LHCN-M2 (cell line): ENCODE results near the gene SIDT2. TPM values are rescaled to one million over a fixed set of nuclear protein-coding genes. Genes with fewer than 3 reads are reported as not detected.
"Not testable (repeated sequence)": the region's sequence is repeated elsewhere in the genome, so short reads cannot be mapped to it uniquely, and the experiment has no call there.

Source experiments
- DNase-seq: peaks from one replicate; pipeline ENCODE4 v3.0.0-alpha.2; 2012; ENCODE audit warnings: low read depth
- total RNA-seq: library from RNA; depleted of rRNA; stranded (reverse); fragments of >200 nt; gene quantifications from 2 replicates; pipeline ENCODE4 v1.2.3, GENCODE V29; 2014

The SIDT2 gene
- total RNA-seq, 1 experiment from 2014 or later = 18.7 TPM

DNA sequence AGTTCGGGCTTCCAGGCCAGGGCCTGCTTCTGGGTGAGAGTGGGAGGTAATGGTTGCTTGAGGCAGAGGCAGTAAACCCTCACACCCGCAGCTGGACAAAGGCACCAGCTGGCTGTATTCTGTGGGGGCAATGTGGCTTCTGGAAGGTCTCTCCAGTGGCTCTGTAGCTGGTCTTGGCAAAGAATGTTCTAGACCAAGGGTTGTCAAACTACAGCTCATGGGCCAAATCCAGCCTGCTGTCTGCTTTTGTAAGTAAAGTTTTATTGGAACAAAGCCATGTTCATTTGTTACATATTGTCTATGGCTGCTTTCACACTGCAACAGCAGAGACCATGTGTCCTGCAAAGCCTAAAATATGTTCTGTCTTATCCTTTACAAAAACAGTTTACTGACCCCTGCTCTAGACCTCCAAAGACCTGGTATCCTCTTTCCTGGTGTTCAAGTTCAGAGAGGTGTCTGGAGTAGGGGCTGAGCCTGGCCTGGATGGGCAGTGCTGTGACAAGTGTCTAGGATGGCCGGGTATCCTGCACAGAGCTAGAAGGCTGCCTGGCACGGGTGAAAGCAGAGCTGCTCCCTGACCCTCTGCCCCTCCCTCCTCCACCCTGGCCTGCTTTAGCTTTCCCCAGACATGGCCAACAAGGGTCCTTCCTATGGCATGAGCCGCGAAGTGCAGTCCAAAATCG is 24.0 kb downstream of the SIDT2 start:
- DNase-seq = no peak

DNA sequence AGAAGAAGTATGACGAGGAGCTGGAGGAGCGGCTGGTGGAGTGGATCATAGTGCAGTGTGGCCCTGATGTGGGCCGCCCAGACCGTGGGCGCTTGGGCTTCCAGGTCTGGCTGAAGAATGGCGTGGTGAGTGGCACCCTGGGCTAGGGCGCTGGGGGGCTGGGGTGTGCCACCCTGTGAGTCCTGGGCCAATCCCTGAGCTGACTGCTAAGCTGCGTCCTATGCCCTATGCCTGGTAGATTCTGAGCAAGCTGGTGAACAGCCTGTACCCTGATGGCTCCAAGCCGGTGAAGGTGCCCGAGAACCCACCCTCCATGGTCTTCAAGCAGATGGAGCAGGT is 24.5 kb downstream of the SIDT2 start:
- DNase-seq = no peak

DNA sequence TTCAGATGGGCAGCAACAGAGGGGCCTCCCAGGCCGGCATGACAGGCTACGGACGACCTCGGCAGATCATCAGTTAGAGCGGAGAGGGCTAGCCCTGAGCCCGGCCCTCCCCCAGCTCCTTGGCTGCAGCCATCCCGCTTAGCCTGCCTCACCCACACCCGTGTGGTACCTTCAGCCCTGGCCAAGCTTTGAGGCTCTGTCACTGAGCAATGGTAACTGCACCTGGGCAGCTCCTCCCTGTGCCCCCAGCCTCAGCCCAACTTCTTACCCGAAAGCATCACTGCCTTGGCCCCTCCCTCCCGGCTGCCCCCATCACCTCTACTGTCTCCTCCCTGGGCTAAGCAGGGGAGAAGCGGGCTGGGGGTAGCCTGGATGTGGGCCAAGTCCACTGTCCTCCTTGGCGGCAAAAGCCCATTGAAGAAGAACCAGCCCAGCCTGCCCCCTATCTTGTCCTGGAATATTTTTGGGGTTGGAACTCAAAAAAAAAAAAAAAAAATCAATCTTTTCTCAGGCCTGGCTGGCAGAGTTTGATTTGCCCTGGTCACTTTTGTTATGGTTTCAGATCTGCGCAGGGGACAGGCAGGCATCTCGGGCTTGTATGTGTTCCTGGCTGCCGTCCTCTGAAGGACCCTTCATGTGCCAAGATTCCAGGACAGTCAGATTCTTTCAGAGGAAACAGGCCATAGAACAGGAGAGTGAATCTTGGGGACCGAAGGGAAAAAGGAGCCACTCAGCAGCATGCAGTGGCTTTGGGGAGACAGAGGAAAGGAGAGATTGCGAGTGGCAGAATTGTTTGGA is 25.9 kb downstream of the SIDT2 start:
- DNase-seq = no peak

DNA sequence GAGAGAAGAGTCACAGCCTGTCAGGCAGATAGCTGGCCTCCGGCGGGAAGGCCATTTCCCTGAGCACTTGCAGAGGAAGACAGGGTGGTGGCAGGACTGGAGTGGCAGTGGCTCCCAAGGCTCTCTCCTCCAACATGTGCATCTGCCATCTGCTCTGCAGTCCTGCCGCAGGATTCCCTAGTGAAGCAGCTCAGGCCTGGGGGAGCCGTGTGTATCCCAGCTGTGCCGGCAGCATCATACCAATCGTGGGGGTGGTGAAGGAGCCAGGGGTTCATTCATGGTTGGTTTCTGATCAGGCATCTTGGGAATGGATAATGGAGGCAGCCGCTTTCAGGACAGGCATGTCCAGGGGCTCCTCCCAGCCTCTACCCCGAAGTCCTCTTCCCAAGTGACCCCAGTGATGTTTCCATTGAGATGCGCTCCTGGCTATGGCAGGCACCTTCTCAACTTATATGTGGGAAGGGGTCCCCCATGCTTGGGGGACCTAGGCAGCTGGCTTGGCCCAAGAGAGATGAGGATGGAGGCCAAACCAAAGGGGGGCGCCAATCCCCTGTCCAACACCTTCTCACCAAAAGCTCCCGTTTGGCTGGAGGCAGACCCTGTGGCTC is 26.8 kb downstream of the SIDT2 start:
- no peak for DNase-seq

DNA sequence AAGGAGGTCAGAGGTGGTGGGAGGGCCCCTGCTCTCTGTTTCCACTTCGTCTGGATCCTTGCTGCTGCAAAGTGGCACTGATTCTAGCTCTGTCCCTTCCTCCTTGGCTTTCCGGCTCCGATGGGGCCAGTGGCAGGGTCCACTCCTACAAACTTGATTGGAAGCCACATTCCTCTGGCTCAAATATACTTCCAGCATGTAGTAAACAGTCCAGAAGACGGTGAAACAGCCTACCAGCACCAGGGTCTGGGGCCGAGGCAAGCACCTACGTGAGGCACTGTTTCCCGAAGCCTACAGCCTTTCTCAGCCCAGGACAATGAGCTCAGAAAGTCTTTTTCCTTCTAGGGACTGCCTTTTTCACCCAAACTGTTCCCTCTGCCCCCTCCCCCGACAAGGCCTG is 27.6 kb downstream of the SIDT2 start:
- not testable (repeated sequence) for DNase-seq

DNA sequence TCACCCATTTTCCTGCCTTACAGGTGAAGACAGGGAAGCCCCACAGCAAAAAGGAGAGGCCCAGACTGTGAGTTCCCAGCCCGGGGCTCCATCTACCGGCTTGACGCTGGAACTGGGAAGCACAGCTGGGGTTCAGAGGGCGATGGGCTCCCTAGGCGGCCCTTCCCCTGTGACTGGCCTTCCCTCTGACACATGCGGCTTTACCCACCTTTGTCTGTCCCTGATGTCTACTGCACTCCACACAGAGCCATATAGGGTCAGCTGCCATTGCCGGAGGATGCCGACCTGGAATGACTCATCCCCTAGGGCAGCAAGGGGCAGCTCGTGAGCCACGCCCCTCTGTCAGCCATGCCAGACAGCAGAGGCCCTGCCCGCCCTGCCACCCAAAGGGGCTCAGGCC is 28.3 kb downstream of the SIDT2 start:
- not testable (repeated sequence) for DNase-seq

DNA sequence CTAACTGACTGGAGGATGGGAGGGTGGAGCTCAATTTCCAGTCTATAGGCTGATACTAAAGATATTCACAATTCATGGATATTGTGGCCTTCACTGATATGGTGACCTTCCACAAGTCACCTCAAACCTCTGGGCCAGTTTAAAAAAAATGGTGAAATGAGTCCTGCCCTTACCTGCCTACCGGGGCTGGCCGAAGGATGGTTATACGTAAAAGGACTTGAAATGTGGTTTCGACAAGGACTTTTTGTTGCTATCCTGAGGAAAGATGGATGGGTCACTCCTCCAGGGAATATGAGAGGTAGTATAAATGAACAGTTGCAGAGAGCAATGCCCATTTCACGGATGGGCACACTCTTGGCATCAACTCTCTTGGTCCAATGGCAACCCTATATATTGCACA is 28.9 kb downstream of the SIDT2 start:
- not testable (repeated sequence) for DNase-seq

DNA sequence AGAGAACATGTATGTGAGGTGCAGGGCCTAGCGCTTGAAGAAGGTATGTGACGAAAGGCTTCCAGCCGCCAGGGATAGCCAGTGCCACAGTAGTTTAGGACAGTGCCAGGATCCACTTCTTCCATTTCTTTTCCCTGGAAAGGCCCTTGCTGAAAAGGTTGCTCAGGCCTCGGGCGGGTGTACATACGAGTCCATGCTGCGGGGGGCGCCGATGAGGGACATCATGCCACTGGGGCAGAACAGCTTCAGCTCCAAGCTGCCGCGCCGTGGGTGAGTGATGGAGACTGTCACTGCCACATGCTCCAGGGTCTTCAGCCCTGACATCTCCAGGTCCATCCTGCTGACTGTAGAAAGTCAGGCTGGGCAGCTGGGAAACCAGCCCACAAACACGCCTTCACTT is 30.2 kb downstream of the SIDT2 start:
- DNase-seq = not testable (repeated sequence)

DNA sequence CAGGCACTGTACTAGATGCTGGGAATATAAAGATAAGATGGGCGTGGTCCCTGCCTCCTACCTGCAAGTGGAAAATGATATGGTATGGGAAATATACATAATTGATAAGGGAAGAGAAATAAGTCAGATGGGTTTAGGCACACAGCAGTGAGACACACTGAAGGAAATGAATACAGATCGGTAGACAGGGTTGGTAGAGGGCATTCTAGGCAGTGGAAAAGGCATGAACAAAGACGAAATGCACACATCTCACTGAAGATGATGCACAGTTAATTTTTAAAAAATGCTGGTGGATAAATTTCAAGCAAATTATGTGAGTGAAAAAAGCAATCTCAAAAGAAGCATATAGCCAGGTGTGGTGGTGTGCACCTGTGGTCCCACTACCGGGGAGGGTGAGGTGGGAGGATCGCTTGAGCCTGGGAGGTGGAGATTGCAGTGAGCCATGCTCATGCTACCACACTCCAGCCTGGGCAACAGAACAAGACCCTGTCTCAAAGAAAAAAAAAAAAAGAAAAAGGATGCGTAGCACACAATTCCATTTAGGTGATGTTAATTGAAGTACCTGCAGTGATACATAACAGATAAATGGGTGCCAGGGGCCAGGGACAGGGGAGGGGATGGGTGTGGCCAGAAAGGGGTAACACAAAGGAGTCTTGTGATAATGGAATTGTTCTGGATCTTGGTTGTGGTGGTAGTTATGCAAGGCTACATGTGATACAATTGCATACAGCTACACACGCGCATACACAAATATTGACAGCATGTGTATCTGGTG is 31.0 kb downstream of the SIDT2 start:
- not testable (repeated sequence) for DNase-seq

DNA sequence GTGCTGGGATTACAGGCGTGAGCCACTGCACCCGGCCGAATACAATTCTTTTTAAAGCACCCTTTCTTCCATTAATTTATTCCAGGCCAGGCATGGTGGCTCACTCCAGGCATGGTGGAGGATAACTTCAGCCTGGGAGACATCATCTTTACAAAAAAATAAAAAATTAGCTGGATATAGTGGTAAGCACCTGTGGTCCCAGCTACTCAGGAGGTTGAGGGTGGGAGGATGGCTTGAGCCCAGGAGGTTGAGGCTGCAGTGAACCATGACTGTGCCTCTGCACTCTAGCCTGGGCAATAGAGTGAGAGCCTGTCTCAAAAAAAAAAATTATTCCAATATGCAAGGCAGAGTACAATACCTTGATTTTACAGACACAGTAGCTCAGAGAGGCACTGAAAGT is 32.1 kb downstream of the SIDT2 start:
- DNase-seq = no peak

DNA sequence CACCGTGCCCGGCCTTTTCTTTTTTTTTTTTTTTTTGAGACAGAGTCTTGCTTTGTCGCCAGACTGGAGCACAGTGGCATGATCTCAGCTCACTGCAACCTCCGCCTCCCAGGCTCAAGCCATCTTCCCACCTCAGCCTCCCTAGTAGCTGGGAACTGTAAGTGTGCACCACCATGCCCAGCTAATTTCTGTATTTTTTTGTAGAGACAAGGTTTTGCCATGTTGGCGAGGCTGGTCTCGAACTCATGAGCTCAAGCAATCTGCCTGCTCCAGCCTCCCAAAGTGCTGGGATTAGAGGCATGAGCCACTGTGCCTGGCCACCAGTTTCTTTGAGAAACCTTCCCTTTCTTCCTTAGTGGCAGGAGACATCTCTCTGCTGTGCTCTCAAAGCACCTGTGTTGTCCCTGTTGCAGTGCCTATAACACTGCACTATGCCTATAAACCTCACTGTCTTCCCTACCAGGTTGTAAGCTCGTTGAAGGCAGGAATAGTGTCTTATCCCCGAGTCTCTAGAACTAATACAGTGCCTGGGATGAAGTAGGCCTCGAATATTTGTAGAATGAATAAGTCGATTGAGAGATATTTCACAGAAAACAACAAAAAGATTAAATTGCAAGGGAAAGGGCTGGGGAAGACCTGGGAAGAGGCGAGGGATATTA is 34.3 kb downstream of the SIDT2 start:
- no peak for DNase-seq

DNA sequence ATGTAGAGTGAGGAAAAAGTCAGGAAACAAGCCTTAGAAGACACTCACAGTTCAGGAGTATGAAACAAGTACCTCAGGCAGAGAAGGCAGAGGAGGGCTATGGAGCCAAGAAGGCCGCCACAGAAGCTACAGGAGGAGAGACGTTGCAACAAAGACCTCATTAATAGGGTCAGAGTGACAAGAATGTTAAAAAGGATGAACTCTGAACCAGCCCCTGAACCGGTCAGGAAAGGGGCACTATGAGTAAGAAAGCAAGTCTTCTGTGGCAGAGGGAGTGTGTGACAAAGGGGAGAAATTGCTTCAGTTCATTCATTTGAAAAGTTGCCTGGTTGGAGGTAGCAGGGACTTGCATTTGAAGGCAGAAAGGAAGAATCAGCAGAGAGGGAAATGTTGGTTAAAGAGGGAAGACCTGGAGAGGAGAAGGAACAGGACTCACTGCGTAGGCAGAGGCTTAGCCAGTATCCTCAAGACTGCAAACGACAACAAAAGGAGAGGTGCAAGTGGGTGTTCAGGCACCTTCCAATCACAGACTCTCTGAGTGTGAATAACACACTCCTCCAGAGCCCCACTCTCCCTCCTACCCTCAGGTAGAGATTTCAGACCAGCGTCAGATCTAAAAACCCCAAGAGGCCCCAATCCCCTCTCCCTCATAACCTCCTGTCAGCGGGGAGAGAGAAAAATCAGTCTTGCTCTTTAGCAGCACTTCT is 36.0 kb downstream of the SIDT2 start:
- no peak for DNase-seq

DNA sequence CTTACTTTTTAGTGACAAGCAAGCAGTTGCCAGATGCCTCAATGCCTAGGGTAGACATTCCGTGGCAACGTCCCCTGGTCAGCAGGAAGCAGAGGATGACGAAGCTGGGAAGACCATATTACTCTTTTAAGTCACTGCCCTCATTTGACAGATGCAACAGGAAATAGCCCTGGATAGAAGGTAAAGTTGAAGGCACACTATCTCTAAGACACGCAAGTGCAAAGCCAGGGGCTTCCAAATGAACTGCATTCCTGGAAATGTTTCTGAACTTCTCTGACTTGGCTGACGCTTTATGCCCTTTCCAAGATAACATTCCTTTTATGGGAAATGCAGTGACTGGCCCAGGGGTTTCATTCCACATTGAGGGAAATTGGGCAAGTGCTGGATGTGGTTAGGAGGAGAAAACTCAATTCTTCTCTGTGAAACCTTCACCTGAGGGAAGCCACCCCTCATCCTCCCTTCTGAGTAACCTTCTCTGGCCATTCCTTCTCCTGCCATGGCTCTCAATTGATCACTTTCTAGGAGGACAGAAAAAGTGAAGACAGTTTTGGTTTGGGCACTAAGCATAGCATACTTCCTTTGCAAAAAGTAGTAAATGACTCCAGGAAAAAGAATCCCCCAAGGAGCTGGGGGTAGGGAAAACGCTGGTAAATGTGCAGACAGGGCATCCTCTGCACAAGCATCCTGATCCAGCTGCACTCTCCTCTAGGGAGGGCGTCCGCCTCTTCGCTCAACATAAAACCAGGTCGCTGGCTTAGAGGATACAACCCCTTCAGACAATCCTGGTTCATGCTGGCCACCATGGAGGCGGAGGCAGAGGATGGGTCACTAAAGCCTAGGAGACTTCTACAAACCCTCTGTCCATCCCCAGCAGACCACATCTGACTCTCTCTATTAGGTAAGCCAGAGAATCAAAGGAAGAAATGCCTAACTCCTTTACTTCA is 38.9 kb downstream of the SIDT2 start:
- peak; percentile 53 for DNase-seq

DNA sequence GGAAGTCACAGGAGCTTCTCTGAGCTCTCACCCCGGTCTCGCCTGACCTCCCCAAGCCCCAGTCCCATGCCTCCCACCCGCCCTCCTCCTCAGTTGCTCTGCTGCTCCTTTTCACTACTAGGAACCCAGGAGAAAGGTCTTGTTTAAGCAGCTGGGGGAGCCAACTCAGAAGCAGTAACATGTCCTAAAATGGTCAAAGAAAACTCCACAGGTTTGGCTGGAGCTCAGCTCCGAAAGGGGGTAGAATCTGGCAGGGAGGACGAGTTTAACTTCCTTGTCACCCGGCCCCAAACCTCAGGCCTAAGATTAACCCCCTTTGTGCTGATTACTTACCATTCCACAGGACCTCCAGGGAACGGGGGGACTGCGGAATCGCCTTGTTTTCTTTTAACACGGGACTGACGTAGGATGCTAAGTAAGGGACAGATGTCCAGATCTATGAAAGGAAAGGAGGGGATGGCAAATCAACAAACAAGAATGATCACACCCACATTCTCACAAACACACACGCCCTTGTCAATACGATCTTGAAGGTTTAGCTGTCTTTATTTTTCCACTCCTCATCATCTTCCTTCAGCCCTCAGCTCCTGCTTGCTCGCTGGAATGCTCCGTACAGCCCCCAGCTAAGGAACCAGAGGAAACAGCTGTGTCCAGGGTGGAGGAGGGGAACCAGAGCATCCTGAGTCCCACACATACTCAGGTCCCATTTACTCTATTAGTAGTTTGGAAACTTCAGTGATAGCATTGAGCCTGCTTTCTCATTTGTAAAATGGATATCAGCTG is 39.8 kb downstream of the SIDT2 start:
- peak; percentile 51 for DNase-seq

DNA sequence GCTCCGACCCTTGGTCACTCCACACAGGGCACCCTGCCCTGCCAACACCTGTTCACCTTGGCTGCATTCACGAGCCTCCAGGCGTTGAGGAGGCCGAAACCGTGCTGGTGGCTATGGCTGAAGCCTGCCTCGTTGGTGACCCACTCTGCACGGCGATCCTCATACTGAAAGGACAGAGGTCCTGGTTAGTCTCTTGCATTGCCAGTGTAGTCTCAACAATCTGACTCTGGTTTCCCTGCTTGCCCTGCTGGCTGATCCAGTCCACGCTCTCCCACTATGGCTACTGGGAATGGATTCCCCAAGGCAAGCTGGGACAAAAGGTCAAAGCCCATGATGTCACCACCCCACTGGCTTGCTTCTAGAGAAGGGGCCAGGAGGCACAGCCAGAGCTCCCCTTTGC is 40.5 kb downstream of the SIDT2 start:
- DNase-seq = no peak

DNA sequence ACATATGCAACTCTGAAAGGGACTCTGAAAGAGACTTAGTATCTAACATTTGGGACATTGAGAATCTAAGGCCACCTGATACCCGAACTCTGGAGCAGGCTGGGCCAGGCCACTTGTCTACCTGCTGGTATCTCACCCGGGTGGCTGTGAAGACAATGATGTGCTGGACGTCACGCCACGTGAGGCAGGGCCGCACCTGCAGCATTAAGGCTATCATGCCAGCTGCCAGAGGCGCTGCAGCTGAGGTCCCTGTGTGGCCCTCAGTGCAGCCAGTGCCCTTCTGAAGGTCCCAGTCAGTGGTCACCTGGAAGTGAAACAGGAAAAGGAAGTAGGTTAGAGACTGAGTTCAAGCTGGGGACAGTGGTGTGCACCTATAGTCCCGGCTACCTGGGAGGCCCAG is 40.9 kb downstream of the SIDT2 start:
- DNase-seq = no peak

DNA sequence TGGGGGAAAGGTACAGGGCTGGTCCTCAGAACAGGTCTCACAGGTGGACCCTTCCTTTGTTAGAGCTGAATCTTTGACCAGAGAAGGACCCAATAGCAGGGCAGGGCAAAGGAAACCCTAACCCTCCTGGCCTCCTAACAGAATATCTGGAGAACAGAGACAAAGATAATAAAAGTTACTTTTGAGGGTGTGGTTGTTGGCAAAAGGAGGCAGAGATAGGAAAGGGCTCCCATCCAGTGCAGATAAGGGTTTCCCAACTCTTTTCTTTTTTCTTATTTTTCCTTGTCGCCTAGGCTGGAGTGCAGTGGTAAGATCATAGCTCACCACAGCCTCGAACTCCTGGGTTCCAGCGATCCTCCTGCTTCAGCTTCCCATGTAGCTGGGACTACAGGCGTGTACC is 41.5 kb downstream of the SIDT2 start:
- no peak for DNase-seq

DNA sequence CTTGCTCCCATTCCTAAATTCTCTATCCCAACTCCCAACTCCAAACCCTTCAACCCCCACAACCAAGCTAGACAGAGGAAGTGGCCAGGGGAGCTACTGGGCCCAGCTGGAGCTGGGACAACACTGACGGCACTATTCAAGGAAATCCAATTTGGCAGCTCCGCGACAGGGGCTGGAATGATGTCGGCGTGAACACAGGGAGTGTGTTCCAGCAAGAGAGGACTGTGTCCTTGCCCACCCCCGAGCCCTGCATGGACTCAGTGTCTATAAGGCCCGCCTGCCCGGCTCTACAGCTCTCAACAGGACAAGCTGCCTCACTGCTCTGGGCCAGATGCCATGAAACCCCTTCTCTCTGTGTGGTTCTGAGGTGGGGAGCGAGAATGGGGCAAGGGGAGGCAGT is 42.0 kb downstream of the SIDT2 start:
- peak; percentile 33 for DNase-seq
